Measurements from ENCODE around the gene GNA15.
"Not testable (repeated sequence)": the region's sequence is repeated elsewhere in the genome, so short reads cannot be mapped to it uniquely, and the experiment has no call there.

GNA15 gene

DNA sequence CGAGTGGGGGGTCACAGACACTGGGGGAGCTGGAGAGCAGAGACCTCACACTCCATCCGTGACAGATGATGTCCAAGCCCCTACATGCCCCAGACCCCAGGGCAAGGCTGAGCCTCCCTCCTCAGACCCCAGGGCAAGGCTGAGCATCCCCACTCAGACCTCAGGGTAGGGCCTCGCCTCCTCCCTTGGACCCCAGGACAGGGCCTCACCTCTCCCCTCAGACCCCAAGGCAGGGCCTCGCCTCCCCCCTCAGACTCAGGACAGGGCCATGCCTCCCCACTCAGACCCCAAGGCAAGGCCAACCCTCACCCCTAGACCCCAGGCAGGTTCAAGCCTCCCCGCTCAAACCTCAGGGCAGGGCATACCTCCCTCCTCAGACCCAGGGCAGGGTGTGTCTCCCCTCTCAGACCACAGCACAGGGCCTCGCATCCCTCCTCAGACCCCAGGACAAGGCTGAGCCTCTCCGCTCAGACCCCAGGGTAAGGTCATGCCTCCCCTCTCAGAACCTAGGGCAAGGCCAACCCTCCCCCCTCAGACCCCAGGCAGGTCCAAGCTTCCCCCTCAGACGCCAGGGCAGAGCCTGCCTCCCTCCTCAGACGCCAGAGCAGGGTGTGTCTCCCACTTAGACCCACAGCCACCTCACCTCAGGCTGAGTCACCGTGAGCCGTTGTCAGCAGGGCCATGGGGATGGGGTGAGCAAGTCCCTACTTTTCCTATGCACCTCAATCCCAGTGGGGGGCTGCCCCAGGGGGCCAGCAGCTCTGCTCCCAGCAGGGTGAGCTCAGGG, 41.1 kb downstream of the GNA15 start:
- peak; percentile 89 for DNase-seq

DNA sequence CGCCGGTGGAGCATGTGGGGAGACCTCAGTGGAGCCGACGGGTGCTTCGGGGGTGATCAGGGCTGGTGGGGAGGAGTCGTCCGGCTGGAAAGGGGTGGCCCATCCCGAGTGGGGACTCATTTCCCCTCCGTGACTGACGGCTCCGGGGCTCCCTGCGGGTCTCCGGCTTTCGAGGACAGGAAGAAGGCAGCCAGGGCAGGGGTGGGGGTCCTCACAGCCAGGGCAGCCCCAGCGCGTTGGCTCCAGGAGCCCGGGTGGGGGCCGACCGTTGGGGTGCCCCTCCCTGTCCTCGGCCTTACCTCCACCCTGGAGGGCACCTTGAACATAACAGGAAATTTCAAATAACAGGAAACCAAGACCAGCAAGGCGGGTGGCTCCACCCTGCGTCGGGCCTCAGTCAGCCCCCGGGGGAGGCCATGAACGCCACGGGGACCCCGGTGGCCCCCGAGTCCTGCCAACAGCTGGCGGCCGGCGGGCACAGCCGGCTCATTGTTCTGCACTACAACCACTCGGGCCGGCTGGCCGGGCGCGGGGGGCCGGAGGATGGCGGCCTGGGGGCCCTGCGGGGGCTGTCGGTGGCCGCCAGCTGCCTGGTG, 42.6 kb downstream of the GNA15 start, which contains the start of gene S1PR4:
TSS of gene S1PR4 (plus strand) at position 393 of the 596 bp plus-strand sequence. CDS start at position 417, 24 bp downstream.
- DNase-seq, result peak; percentile 87

- peak; percentile 76 for DNase-seq
These were observed 43.3 kb downstream of the GNA15 start for GRCh38 chr19:3178973-3179738.

- peak; percentile 80 for DNase-seq
These were observed 44.0 kb downstream of the GNA15 start for GRCh38 chr19:3179739-3180293.

DNA sequence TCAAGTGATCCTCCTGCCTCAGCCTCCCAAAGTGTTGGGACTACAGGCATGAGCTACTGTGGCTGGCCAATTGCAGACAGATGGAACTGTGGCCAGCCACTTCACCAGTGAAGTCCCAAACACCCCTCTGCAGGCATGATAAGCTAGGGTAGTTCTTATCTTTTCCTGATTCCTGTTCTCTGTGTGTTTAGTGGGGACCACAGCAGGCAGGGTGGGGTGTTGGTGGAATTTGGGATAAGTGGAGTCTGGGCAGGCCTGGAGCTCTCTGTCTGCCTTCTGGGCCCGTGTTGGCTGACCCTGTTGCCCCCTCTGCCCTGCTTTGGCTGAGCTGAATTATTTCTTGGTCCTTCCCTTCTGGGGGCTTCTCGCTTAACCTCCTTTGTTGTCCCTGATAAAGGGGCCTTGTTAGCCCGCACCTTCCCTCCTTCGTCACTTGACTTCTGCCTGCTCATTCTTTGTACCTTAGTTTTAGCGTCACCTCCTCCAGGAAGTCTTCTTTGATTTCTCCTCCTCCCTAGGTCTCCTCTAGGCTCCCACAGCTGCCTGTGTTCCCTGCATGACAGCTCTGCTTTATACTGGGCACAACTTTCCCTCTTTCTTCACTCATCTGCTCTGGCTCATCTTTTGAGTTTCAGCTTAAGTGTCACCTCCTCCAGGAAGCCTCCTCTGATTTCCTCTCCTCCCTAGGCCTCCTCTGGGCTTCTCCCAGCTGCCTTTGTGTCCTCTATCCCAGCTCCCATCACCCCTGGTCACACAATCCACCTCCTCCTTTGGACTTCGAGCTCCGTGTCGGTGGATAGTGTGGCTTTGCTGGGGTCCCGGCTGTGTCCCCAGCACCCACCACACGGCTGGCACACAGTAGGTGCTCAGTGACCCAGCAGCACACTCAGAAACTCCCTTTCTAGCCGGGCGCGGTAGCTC, 48.1 kb downstream of the GNA15 start:
- no peak for DNase-seq

DNA sequence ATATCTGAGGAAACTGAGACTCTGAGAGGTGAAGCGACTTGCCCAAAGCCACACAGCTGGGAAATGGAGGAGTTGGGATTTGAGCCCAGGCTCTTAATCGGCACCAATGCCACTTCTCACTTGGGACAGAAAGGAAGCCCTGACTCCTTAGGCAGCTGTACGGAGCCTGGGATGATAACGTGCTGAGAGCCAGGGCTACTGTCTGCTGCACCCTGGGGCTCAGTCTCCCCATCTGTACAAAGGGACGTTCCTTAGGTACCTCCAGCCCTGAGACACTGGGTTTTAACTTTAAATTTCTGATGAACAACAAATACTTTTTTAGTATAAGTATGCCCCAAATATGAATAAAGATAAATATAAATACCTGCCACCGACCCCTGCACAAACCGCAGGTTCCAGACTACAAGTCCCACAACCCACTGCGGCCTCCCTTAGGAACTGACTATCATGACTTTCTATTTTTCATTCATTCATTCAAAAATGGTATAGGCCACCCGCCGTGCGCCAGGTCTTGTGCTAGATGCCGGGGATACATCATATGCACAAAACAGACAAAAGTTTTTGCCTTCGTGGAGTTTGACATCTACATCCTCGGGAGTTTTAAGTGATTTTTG, 49.1 kb downstream of the GNA15 start:
- peak; percentile 90 for DNase-seq

DNA sequence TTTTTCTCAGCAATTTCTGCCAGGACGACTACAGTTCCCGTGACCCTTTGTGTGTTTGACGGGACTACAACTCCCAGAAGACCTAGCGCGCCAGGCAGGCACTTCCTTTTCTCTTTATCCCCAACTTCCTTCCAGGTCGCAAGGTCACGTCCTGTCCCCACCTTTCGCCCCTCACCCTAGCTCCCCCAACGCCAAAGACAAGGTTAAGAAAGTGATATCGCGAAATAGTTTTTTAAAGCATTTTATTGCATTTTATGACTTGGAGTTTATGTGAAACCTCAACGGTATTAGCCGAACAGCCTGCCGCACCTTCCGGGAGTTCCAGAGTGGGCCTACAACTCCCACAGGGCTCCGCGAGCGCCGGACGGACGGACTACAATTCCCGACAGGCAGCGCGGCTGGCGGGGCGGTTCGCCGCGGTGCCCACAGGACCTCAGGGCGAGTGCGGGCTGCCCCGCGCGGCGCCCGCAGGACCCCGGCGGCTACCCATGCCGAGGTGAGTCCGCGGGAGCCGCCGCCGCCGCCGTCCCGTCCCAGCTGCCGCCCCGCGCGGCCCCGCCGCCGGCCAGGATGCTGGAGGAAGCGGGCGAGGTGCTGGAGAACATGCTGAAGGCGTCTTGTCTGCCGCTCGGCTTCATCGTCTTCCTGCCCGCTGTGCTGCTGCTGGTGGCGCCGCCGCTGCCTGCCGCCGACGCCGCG, 49.8 kb downstream of the GNA15 start, which contains the start of gene NCLN:
TSS of gene NCLN (plus strand) at position 470 of the 699 bp plus-strand sequence. CDS start at position 571, 101 bp downstream.
- DNase-seq, result peak; percentile 98

GRCh38 chr19:3186160-3186688, 50.4 kb downstream of the GNA15 start:
- no peak for DNase-seq

GRCh38 chr19:3186891-3187661, 51.2 kb downstream of the GNA15 start:
- DNase-seq, result no peak

DNA sequence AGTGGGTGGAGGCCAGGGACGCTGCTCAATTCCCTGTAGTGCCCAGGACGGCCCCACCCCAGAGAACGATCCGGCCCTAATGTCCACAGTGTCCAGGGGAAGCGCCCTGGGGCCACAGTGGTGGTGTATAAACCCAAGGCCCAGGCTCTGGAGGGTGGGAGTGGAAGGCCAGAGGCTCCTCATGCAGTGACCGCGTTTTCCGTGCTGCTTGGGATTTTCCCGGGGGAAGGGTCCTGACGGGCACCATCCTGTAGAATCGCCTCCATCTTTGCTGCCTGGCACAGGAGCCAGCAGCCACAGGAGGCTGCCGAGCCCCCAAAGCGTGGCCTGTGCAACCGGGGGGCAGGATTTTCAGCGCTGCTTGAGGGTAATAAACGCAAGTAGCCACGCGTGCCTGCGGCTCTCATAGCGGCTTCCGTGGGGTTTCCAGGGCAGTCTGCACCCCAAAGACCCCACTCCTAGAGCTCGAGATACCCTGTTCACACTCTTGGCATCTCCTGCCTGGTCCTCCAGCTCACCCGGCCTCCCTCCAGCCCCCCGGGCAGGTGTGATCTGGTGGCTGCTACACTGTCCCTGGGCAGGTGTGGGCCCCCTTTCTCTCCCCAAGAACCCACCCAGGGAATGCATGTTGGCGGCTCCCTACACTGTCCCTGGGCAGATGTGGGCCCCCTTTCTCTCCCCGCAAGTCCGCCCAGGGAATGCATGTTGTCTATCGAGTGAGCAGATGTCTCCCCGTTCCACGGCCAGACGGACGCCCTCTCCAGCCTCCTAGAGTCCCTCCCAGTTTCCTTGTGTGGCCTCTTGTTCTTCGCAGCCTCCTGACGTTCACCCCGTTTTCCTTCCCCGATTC, 52.1 kb downstream of the GNA15 start:
- DNase-seq, result no peak

- DNase-seq, result no peak
These were observed 53.1 kb downstream of the GNA15 start for GRCh38 chr19:3188627-3189596.

DNA sequence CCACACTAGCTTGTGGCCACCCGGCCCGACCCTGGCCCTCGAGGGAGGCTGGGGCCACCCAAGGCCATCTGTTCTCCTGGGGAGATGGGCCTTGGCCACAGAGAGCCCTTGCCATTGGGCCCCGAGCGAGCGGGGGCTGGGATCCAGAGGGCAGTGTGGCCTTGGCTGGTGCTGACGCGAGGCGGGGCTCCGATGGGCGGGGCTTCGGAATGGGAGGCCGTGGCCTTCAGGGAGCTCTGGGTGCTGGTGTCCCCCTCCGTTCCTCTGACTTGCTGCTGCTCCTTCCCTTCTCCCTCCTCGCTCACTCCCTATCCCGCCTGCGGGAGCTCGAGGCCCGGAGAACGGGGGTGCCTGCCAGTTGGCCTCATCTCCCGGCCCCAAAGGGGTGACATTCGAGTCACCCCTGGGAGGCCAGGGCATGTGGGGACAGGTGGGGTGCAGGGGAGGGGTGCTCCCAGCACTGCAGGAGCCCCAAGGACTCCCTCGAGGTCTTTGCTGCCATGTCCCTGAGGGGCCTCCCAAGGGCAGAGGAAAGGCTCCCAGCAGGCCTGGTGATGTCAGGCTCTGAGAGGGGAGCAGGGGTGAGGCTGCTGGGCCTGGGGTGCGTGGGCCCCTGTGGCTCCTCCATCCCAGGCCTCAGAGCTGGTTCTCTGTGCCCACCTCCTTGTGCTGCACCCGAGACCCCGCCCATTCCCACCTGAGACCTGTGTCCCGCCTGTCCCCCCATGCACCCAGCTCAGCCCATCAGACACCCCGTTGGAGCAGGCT, 54.1 kb downstream of the GNA15 start:
- DNase-seq, result no peak

DNA sequence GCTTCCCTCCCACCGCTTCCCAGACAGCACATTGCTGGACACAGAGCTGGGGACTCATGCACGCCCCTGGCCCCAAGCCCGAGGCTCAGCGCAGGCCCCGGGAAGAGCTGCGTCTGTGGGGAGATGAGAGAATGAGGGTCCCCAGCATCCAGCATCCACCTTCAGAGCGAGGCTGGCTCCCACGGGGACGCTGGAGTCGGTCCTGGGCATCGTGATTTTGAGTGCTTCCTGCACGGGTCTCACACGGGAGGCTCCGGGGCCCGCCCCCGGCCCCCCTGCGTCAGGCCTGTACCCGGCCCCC, 54.6 kb downstream of the GNA15 start:
- no peak for DNase-seq

DNA sequence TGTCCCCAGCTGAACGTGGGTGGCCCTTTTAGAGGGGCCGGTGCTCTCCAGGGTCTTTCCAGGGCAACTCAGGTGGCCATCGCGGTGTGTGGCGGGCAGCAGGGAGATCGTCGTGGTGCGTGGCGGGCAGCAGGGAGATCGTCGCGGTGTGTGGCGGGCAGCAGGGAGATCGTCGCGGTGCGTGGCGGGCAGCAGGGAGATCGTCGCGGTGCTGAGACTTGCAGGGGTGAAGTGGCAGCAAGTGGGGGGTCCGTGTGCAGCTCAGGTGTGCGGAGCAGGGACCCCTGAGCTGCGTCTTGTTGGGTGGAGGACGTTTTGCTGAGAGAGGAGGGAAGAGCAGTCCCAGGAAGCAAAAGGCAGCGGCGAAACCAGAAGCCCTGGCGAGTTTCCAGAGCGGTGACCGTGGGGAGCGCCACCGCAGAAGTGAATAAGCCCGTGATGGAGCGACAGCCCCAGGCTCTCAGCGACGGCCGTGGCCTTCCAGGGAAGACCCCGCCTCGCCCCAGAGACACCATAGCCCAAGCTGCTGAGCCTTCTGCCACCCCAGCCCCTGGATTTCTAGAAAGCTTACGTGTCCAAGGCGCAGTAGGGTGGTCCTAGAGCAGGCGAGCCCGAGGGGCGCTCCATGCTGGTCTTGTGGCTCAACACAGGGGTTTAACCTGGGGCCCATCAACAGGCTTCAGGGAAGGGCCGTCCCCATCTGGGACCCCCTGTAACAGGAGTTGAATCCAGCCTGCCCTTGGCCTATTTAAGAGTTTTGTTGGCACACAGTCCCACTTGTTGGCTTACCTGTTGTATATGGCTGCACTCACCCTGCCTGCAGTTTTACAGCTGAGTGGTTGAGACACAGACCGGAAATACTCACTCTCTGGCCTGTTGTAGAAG, 55.3 kb downstream of the GNA15 start:
- DNase-seq, result no peak

- not testable (repeated sequence) for DNase-seq
These were observed 55.9 kb downstream of the GNA15 start for GRCh38 chr19:3191806-3192104.

DNA sequence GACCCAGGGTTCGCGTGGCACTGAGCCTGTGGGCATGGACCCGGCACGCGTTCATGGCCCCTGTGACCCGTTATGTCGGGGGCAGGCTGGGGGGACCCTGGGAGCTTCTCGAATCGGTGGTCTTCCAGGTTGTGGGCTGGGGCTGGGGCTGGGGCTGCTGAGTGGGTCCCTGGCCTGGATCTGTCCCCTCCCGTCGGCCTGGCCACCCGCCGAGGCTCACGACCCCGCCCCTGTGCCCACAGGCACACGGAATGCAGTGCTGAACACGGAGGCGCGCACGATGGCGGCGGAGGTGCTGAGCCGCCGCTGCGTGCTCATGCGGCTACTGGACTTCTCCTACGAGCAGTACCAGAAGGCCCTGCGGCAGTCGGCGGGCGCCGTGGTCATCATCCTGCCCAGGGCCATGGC, 56.4 kb downstream of the GNA15 start:
- DNase-seq, result no peak

All from activated effector memory CD4-positive, alpha-beta T cell treated with anti-CD3 and anti-CD28 coated beads, Interleukin-2, amount 50 U/mL, for 16 hours (primary cell).